Spleen (tissue), 11 donors: Measurements from ENCODE around the gene C2orf72. TPM values are rescaled to one million over a fixed set of nuclear protein-coding genes. Genes with fewer than 3 reads are reported as not detected.

Experiments used
- DNase-seq: peaks from one replicate; pipeline ENCODE4 v3.0.0-alpha.2; 2020
- H3K27ac ChIP-seq, 8 donors: fragments of 200-600 bp; sonication (generic) in 7 of 8; 1 replicate in 4 of 8; 2 replicates in 4 of 8; pipeline versions ENCODE4 v1.5.0 to v1.8.0; 2016 to 2021; ENCODE audit warnings: inconsistent platforms in 4 of 8, mild to moderate bottlenecking in 4 of 8, moderate library complexity in 1 of 8
- H3K27me3 ChIP-seq, 7 donors: fragments of 200-600 bp; sonication (generic) in 6 of 7; replicated peaks in 1 of 7; 1 replicate in 4 of 7; 2 replicates in 3 of 7; pipeline versions ENCODE4 v1.5.0 to v1.8.0; 2016 to 2021; ENCODE audit warnings: inconsistent platforms in 3 of 7, mild to moderate bottlenecking in 1 of 7
- H3K36me3 ChIP-seq, 6 donors: fragments of 200-600 bp; sonication (generic) in 5 of 6; 1 replicate in 4 of 6; 2 replicates in 2 of 6; pipeline versions ENCODE4 v1.5.0 to v1.8.0; 2016 to 2021; ENCODE audit warnings: inconsistent platforms in 2 of 6
- H3K4me1 ChIP-seq, 6 donors: fragments of 200-600 bp; sonication (generic) in 5 of 6; 1 replicate in 3 of 6; 2 replicates in 3 of 6; pipeline versions ENCODE4 v1.5.0 to v1.8.0; 2016 to 2021; ENCODE audit warnings: inconsistent platforms in 3 of 6
- H3K4me3 ChIP-seq, 8 donors: fragments of 200-600 bp; sonication (generic) in 7 of 8; 1 replicate in 4 of 8; 2 replicates in 4 of 8; pipeline versions ENCODE4 v1.5.0 to v1.8.0; 2016 to 2021; ENCODE audit warnings: inconsistent platforms in 4 of 8, mild to moderate bottlenecking in 4 of 8, moderate library complexity in 2 of 8
- H3K9me3 ChIP-seq, 8 donors: fragments of 200-600 bp; sonication (generic) in 7 of 8; 1 replicate in 4 of 8; 2 replicates in 4 of 8; pipeline versions ENCODE4 v1.5.0 to v1.8.0; 2016 to 2021; ENCODE audit warnings: inconsistent platforms in 4 of 8
- CTCF ChIP-seq, 11 experiments: fragments of 200-600 bp in 7 of 11; fragments of 450-650 bp in 4 of 11; sonication (generic) in 4 of 11; IDR thresholded peaks in 8 of 11; conservative IDR thresholded peaks in 3 of 11; 1 replicate in 7 of 11; 2 replicates in 4 of 11; pipeline versions ENCODE4 v1.4.0 to v1.8.0; 2016 to 2021; ENCODE audit warnings: antibody characterized with exemption in 11 of 11, inconsistent platforms in 4 of 11, mild to moderate bottlenecking in 1 of 11
- POLR2A ChIP-seq, 3 donors: fragments of 450-650 bp; IDR thresholded peaks; one replicate each; pipeline ENCODE4 v1.5.1; 2017; ENCODE audit warnings: antibody characterized with exemption in 3 of 3, mild to moderate bottlenecking in 1 of 3
- POLR2AphosphoS5 ChIP-seq, 3 donors: sonication (generic); formaldehyde crosslinking; IDR thresholded peaks; one replicate each; pipeline ENCODE4 v1.5.1; 2017; ENCODE audit warnings: antibody characterized with exemption in 3 of 3
- WGBS, 5 donors: extraction: QIAGEN DNeasy Blood & Tissue Kit in 3 of 5; methylation state at CpG; one replicate each; pipeline versions ENCODE4 v1.1.5 to v1.1.7; 2013 to 2018; 5-methylcytosine and 5-hydroxymethylcytosine counted together
- intact Hi-C: fragments of 100-400 bp; cut with DNase I; formaldehyde crosslinking; loops from one replicate; pipeline ENCODE4 v1.15.0; 2023; ENCODE audit warnings: low total_unique reads
- polyA plus RNA-seq, 3 donors: library from polyadenylated mRNA; stranded (reverse); fragments of 200-250 nt; gene quantifications; one replicate each; pipeline ENCODE4 v1.2.1, GENCODE V29; 2013
- total RNA-seq, 7 donors: library from RNA; depleted of rRNA in 3 of 7; stranded (reverse); fragments of >200 nt in 3 of 7; fragmentation: NEBNext Ultra II Directional in 4 of 7; extraction: Animal tissue kit (Norgen Biotek cat#: 25700) in 4 of 7; gene quantifications; one replicate each; pipeline versions ENCODE4 v1.1.0 to v1.2.1, GENCODE V29; 2016 to 2021
- donor health status: healthy with polysubstance abuse.
- donor health status: DM: no; HTN: no; CAD: no; lungs with moderate emphysema.
- donor health status: DM: no; HTN: no; CAD: no.
- donor health status: Bipolar disorder and iron deficiency.
- donor health status: healthy.
- donor health status: DM: no; HTN: no; CAD: no.
- donor health status: DM: yes; HTN: yes; CAD: no.

C2orf72 gene
- total and polyA plus RNA-seq, 10 donors = not detected

GRCh38 chr2:231049286-231050017 lies 12.1 kb downstream of the C2orf72 start:
- peaks cover 0 to 52% (median 0%) of the 10 kb centered on the region in 7 donors for H3K27me3 ChIP-seq
- 81 to 90% (median 86%) methylated on average over 12 of the region's 12 CpGs for WGBS, 5 donors
- intact Hi-C loops = no loop called here
- no peak overlapping the region for H3K27ac ChIP-seq
- DNase-seq = no peak
- H3K4me1 ChIP-seq = peaks cover 0 to 23% (median 16%) of the 10 kb centered on the region in 6 donors
- no peak for TF ChIP-seq CTCF (IDR thresholded peaks at IDR 0.05 in 8 of 11, conservative IDR thresholded peaks at IDR 0.05 in 3 of 11)
- no peak for TF ChIP-seq POLR2AphosphoS5 (IDR thresholded peaks at IDR 0.05)
- TF ChIP-seq POLR2A (IDR thresholded peaks at IDR 0.05) = no peak
- no peaks in the 10 kb centered on the region for H3K36me3 ChIP-seq
- H3K4me3 ChIP-seq = no peak overlapping the region
- H3K9me3 ChIP-seq = no peaks in the 10 kb centered on the region

GRCh38 chr2:231050018-231050901 lies 12.9 kb downstream of the C2orf72 start:
- intact Hi-C loops = no loop called here
- Histone ChIP-seq H3K9me3 (no peaks in the 10 kb centered on the region), H3K4me3 (no peak overlapping the region), H3K27ac (no peak overlapping the region), H3K36me3 (no peaks in the 10 kb centered on the region), H3K27me3 (peaks cover 0 to 52% (median 0%) of the 10 kb centered on the region in 7 donors), H3K4me1 (peaks cover 0 to 23% (median 16%) of the 10 kb centered on the region in 6 donors)
- WGBS, 5 donors = 71 to 79% (median 77%) methylated on average over 9 of the region's 9 CpGs
- TF ChIP-seq CTCF (IDR thresholded peaks at IDR 0.05 in 8 of 11, conservative IDR thresholded peaks at IDR 0.05 in 3 of 11) = no peak
- TF ChIP-seq POLR2AphosphoS5 (IDR thresholded peaks at IDR 0.05) = no peak
- TF ChIP-seq POLR2A (IDR thresholded peaks at IDR 0.05) = no peak
- DNase-seq = no peak

GRCh38 chr2:231051116-231051515 lies 13.8 kb downstream of the C2orf72 start:
- intact Hi-C loops = no loop called here
- WGBS, 5 donors = 78 to 90% (median 82%) methylated on average over 5 of the region's 5 CpGs
- no peaks in the 10 kb centered on the region for H3K9me3 ChIP-seq
- peaks cover under 1 to 27% (median 16%) of the 10 kb centered on the region in 6 donors for H3K4me1 ChIP-seq
- H3K36me3 ChIP-seq = no peaks in the 10 kb centered on the region
- no peak for TF ChIP-seq POLR2AphosphoS5 (IDR thresholded peaks at IDR 0.05)
- TF ChIP-seq POLR2A (IDR thresholded peaks at IDR 0.05) = no peak
- TF ChIP-seq CTCF (IDR thresholded peaks at IDR 0.05 in 8 of 11, conservative IDR thresholded peaks at IDR 0.05 in 3 of 11) = no peak
- no peak overlapping the region for H3K27ac ChIP-seq
- H3K4me3 ChIP-seq = no peak overlapping the region
- H3K27me3 ChIP-seq = peaks cover 0 to 52% (median 0%) of the 10 kb centered on the region in 7 donors
- no peak for DNase-seq
